GM12878 (cell line): Measurements from ENCODE around the gene CRTAP. TPM values are rescaled to one million over a fixed set of nuclear protein-coding genes. Genes with fewer than 3 reads are reported as not detected.

ENCODE experiments used
- polyA plus RNA-seq, 11 experiments: library from polyadenylated mRNA; depleted of rRNA in 4 of 11; unstranded in 6 of 11; stranded (reverse) in 5 of 11; fragments of >200 nt; fragmentation: Nextera tagmentation in 4 of 11; fragmentation: Illumina TruSeq in 1 of 11; extraction: Ambion mirVana in 4 of 11; extraction: Trizol in 1 of 11; gene quantifications; 1 replicate in 1 of 11; 2 replicates in 10 of 11; pipeline versions ENCODE4 v1.2.1 to v1.2.3, GENCODE V29; 2011 to 2016; ENCODE audit warnings: inconsistent platforms in 2 of 11, missing spikeins in 2 of 11, low read depth in 1 of 11
- small RNA-seq: library from RNA; depleted of rRNA; stranded (forward); fragments of <200 nt; gene quantifications from one replicate; pipeline ENCODE3, GENCODE V24; 2014
- total RNA-seq, 4 experiments: library from RNA; depleted of rRNA in 3 of 4; stranded (reverse); fragments of >200 nt in 3 of 4; fragmentation: Illumina TruSeq in 1 of 4; extraction: Trizol in 1 of 4; gene quantifications; 2 replicates each; pipeline versions ENCODE4 v1.2.1 to v1.2.3, GENCODE V29; 2013 to 2021

Gene CRTAP
- total and polyA plus RNA-seq, 10 of the 15 experiments (the other 5 are each of a cell fraction or from before 2014, with no cell fraction given), result 6.0 to 42.3 (median 23.3) TPM

Small RNA genes lying within 50 kb of the gene (small RNA-seq; reads per million reads assigned to genes)
- not detected for gene AC123900.1
- not detected for gene RN7SL296P
- gene SUMO2P10, result not detected

Other genes starting within 250 kb of the CRTAP start
- gene CCR4, start 162.4 kb upstream of the CRTAP start, total RNA-seq (2014; rRNA removed), result 12.4 and 13.0 TPM in 2 replicates
- gene CCR4, start 162.4 kb upstream of the CRTAP start, total RNA-seq (2014; rRNA removed; fragmentation: Illumina TruSeq; extraction: Trizol), result 10.5 and 10.6 TPM in 2 replicates
- 7.9 and 8.6 TPM in 2 replicates for gene CCR4, start 162.4 kb upstream of the CRTAP start, total RNA-seq (2021)
- 0.32 and 0.41 TPM in 2 replicates for gene CCR4, start 162.4 kb upstream of the CRTAP start, polyA plus RNA-seq (2011; rRNA removed)
- 8.5 TPM in 2 replicates for gene CCR4, start 162.4 kb upstream of the CRTAP start, polyA plus RNA-seq (2014; fragmentation: Illumina TruSeq; extraction: Trizol)
- 1 to 10 TPM; 1.0 to 2.9 TPM for gene CCR4, start 162.4 kb upstream of the CRTAP start, polyA plus RNA-seq (2014; fragmentation: Nextera tagmentation; extraction: Ambion mirVana)
- gene CCR4, start 162.4 kb upstream of the CRTAP start, polyA plus RNA-seq (2014; rRNA removed), result 6.4 and 7.2 TPM in 2 replicates
- gene CCR4, start 162.4 kb upstream of the CRTAP start, polyA plus RNA-seq (2016; fragmentation: Nextera tagmentation; extraction: Ambion mirVana), result 1 to 10 TPM; 3.1 to 3.3 TPM
- gene GLB1, start 16.9 kb upstream of the CRTAP start, total RNA-seq (2014; rRNA removed), result 31.1 and 32.6 TPM in 2 replicates
- gene GLB1, start 16.9 kb upstream of the CRTAP start, total RNA-seq (2014; rRNA removed; fragmentation: Illumina TruSeq; extraction: Trizol), result 20.6 and 25.3 TPM in 2 replicates
- gene GLB1, start 16.9 kb upstream of the CRTAP start, total RNA-seq (2021), result 38.3 and 39.0 TPM in 2 replicates
- gene GLB1, start 16.9 kb upstream of the CRTAP start, polyA plus RNA-seq (2011; rRNA removed), result 35.4 and 57.1 TPM in 2 replicates
- 28.4 and 34.4 TPM in 2 replicates for gene GLB1, start 16.9 kb upstream of the CRTAP start, polyA plus RNA-seq (2014; fragmentation: Illumina TruSeq; extraction: Trizol)
- gene GLB1, start 16.9 kb upstream of the CRTAP start, polyA plus RNA-seq (2014; fragmentation: Nextera tagmentation; extraction: Ambion mirVana), result 10 to 100 TPM; 30.4 to 44.8 TPM
- 26.7 and 28.7 TPM in 2 replicates for gene GLB1, start 16.9 kb upstream of the CRTAP start, polyA plus RNA-seq (2014; rRNA removed)
- 10 to 100 TPM; 31.4 to 39.2 TPM for gene GLB1, start 16.9 kb upstream of the CRTAP start, polyA plus RNA-seq (2016; fragmentation: Nextera tagmentation; extraction: Ambion mirVana)
- gene TMPPE, start 16.9 kb upstream of the CRTAP start, total RNA-seq (2014; rRNA removed), result 3.7 and 3.8 TPM in 2 replicates
- gene TMPPE, start 16.9 kb upstream of the CRTAP start, total RNA-seq (2014; rRNA removed; fragmentation: Illumina TruSeq; extraction: Trizol), result 2.7 and 3.0 TPM in 2 replicates
- gene TMPPE, start 16.9 kb upstream of the CRTAP start, total RNA-seq (2021), result 5.3 and 6.7 TPM in 2 replicates
- gene TMPPE, start 16.9 kb upstream of the CRTAP start, polyA plus RNA-seq (2011; rRNA removed), result 3.2 and 3.7 TPM in 2 replicates
- gene TMPPE, start 16.9 kb upstream of the CRTAP start, polyA plus RNA-seq (2014; fragmentation: Illumina TruSeq; extraction: Trizol), result 0.87 and 1.7 TPM in 2 replicates
- gene TMPPE, start 16.9 kb upstream of the CRTAP start, polyA plus RNA-seq (2014; fragmentation: Nextera tagmentation; extraction: Ambion mirVana), result under 1 TPM; 0.11 to 0.13 TPM
- 2.3 and 2.9 TPM in 2 replicates for gene TMPPE, start 16.9 kb upstream of the CRTAP start, polyA plus RNA-seq (2014; rRNA removed)
- 1 to 10 TPM; 1.9 to 2.1 TPM for gene TMPPE, start 16.9 kb upstream of the CRTAP start, polyA plus RNA-seq (2016; fragmentation: Nextera tagmentation; extraction: Ambion mirVana)
- not detected in 2 replicates for gene SUSD5, start 104.8 kb downstream of the CRTAP start, total RNA-seq (2014; rRNA removed)
- 0.04 and 0.18 TPM in 2 replicates for gene SUSD5, start 104.8 kb downstream of the CRTAP start, total RNA-seq (2014; rRNA removed; fragmentation: Illumina TruSeq; extraction: Trizol)
- 0.05 TPM in 1 of 2 replicates, not detected in the other for gene SUSD5, start 104.8 kb downstream of the CRTAP start, total RNA-seq (2021)
- not detected in 2 replicates for gene SUSD5, start 104.8 kb downstream of the CRTAP start, polyA plus RNA-seq (2011; rRNA removed)
- gene SUSD5, start 104.8 kb downstream of the CRTAP start, polyA plus RNA-seq (2014; fragmentation: Illumina TruSeq; extraction: Trizol), result 0.03 and 0.06 TPM in 2 replicates
- gene SUSD5, start 104.8 kb downstream of the CRTAP start, polyA plus RNA-seq (2014; fragmentation: Nextera tagmentation; extraction: Ambion mirVana), result under 1 TPM; 0.02 to 0.04 TPM
- 0.01 TPM in 1 of 2 replicates, not detected in the other for gene SUSD5, start 104.8 kb downstream of the CRTAP start, polyA plus RNA-seq (2014; rRNA removed)
- gene SUSD5, start 104.8 kb downstream of the CRTAP start, polyA plus RNA-seq (2016; fragmentation: Nextera tagmentation; extraction: Ambion mirVana), result not detected
- gene FBXL2, start 163.4 kb downstream of the CRTAP start, total RNA-seq (2014; rRNA removed), result 0.28 TPM in 1 of 2 replicates, not detected in the other
- gene FBXL2, start 163.4 kb downstream of the CRTAP start, total RNA-seq (2014; rRNA removed; fragmentation: Illumina TruSeq; extraction: Trizol), result 0.04 TPM in 1 of 2 replicates, not detected in the other
- not detected in 2 replicates for gene FBXL2, start 163.4 kb downstream of the CRTAP start, total RNA-seq (2021)
- gene FBXL2, start 163.4 kb downstream of the CRTAP start, polyA plus RNA-seq (2011; rRNA removed), result 0.39 and 0.46 TPM in 2 replicates
- gene FBXL2, start 163.4 kb downstream of the CRTAP start, polyA plus RNA-seq (2014; fragmentation: Illumina TruSeq; extraction: Trizol), result 0.09 and 0.40 TPM in 2 replicates
- gene FBXL2, start 163.4 kb downstream of the CRTAP start, polyA plus RNA-seq (2014; fragmentation: Nextera tagmentation; extraction: Ambion mirVana), result under 1 TPM; 0.05 TPM
- 0.15 and 0.16 TPM in 2 replicates for gene FBXL2, start 163.4 kb downstream of the CRTAP start, polyA plus RNA-seq (2014; rRNA removed)
- under 1 TPM; 0.54 to 0.72 TPM for gene FBXL2, start 163.4 kb downstream of the CRTAP start, polyA plus RNA-seq (2016; fragmentation: Nextera tagmentation; extraction: Ambion mirVana)